Measurements from ENCODE around the gene SNX20.

Gene SNX20

GRCh38 chr16:50662306-50662940, 18.7 kb downstream of the SNX20 start:
- Histone ChIP-seq H3K9me3 (ENCODE audit: insufficient read depth, low read length) (no peaks in the 10 kb centered on the region), H3K36me3 (replicated peaks; ENCODE audit: low read depth, low read length) (no peaks in the 10 kb centered on the region), H3K27me3 (ENCODE audit: low read depth, low read length) (no peaks in the 10 kb centered on the region), H2AFZ (ENCODE audit: low read depth, low read length) (no peak overlapping the region), H3K4me1 (ENCODE audit: low read length) (peaks cover 9% of the 10 kb centered on the region; the same call in 1 of the 2 replicates), H3K4me2 (ENCODE audit: low read length) (no peak overlapping the region), H4K20me1 (ENCODE audit: insufficient read depth, low read length) (no peaks in the 10 kb centered on the region), H3K27ac (ENCODE audit: low read length) (no peak overlapping the region), H3K79me2 (ENCODE audit: low read length) (no peaks in the 10 kb centered on the region), H3K9ac (ENCODE audit: low read length) (no peak overlapping the region), H3K4me3 (ENCODE audit: low read length) (no peak overlapping the region)
- TF ChIP-seq EZH2phosphoT487 (IDR thresholded peaks at IDR 0.05; ENCODE audit: low read depth) (no peak), CTCF (IDR thresholded peaks at IDR 0.05; ENCODE audit: low read depth, low read length) (no peak)

GRCh38 chr16:50659806-50660205, 21.3 kb downstream of the SNX20 start:
- H4K20me1 ChIP-seq (ENCODE audit: insufficient read depth, low read length): no peaks in the 10 kb centered on the region
- no peak overlapping the region for H3K4me2 ChIP-seq (ENCODE audit: low read length)
- TF ChIP-seq EZH2phosphoT487 (IDR thresholded peaks at IDR 0.05; ENCODE audit: low read depth): no peak
- TF ChIP-seq CTCF (IDR thresholded peaks at IDR 0.05; ENCODE audit: low read depth, low read length): no peak
- H3K79me2 ChIP-seq (ENCODE audit: low read length): no peaks in the 10 kb centered on the region
- no peak overlapping the region for H2AFZ ChIP-seq (ENCODE audit: low read depth, low read length)
- H3K36me3 ChIP-seq (replicated peaks; ENCODE audit: low read depth, low read length): no peaks in the 10 kb centered on the region
- H3K27me3 ChIP-seq (ENCODE audit: low read depth, low read length): no peaks in the 10 kb centered on the region
- H3K4me3 ChIP-seq (ENCODE audit: low read length): no peak overlapping the region
- no peaks in the 10 kb centered on the region for H3K4me1 ChIP-seq (ENCODE audit: low read length)
- H3K9me3 ChIP-seq (ENCODE audit: insufficient read depth, low read length): no peaks in the 10 kb centered on the region
- no peak overlapping the region for H3K9ac ChIP-seq (ENCODE audit: low read length)
- no peak overlapping the region for H3K27ac ChIP-seq (ENCODE audit: low read length)

DNA sequence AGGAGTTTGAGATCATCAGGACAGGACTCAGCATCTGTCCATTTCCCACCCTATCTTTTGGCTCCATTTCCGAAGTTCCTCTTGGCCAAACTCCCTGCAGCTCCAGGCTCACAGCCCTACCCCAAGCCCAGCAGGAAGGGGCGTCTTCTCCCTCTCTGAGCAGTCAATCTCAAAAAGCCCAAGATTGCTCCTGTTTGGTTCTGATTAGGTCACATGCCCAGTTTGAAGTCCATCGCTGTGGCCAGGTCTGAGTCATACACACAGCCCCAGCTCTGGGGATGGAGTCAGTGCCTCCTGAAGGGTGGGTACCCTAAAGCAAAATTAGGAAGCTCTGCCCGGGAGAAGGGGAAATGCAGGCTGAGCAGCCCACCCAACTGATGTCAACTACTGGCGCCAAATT, 23.9 kb downstream of the SNX20 start:
- Histone ChIP-seq H3K9me3 (ENCODE audit: insufficient read depth, low read length) (no peaks in the 10 kb centered on the region), H3K4me1 (ENCODE audit: low read length) (no peaks in the 10 kb centered on the region), H2AFZ (ENCODE audit: low read depth, low read length) (no peak overlapping the region), H3K4me2 (ENCODE audit: low read length) (no peak overlapping the region), H4K20me1 (ENCODE audit: insufficient read depth, low read length) (no peaks in the 10 kb centered on the region), H3K9ac (ENCODE audit: low read length) (no peak overlapping the region), H3K4me3 (ENCODE audit: low read length) (no peak overlapping the region), H3K36me3 (replicated peaks; ENCODE audit: low read depth, low read length) (no peaks in the 10 kb centered on the region), H3K27ac (ENCODE audit: low read length) (no peak overlapping the region), H3K27me3 (ENCODE audit: low read depth, low read length) (no peaks in the 10 kb centered on the region), H3K79me2 (ENCODE audit: low read length) (no peaks in the 10 kb centered on the region)
- no peak for TF ChIP-seq EZH2phosphoT487 (IDR thresholded peaks at IDR 0.05; ENCODE audit: low read depth)
- no peak for TF ChIP-seq CTCF (IDR thresholded peaks at IDR 0.05; ENCODE audit: low read depth, low read length)

DNA sequence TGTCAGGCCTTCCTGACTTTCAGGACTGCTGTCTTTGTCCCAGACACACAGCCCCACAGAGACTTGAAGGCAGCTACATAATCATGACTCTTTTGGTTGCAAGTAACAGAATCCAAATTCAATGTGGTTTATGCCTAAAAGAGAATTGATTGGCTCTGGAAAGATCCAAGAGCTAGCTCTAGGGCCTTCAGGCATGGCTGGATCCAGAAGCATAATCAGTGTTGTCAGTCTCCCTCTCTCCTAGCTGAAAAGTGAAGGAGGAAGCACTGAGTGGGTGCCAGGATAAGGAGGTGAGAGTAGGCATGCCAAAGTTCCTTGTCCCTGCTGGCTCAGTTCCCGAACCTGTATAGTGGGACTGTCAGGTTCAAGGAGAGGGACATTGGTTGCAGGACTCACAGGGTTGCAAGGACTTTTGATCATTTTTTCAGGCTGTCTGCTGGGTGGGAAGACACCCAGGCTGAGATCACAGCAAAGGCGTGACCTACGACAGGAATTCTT, 25.5 kb downstream of the SNX20 start:
- no peak overlapping the region for H3K27ac ChIP-seq (ENCODE audit: low read length)
- H2AFZ ChIP-seq (ENCODE audit: low read depth, low read length): no peak overlapping the region
- no peaks in the 10 kb centered on the region for H3K4me1 ChIP-seq (ENCODE audit: low read length)
- H3K9me3 ChIP-seq (ENCODE audit: insufficient read depth, low read length): no peaks in the 10 kb centered on the region
- no peak overlapping the region for H3K4me3 ChIP-seq (ENCODE audit: low read length)
- H3K4me2 ChIP-seq (ENCODE audit: low read length): no peak overlapping the region
- H3K79me2 ChIP-seq (ENCODE audit: low read length): no peaks in the 10 kb centered on the region
- no peaks in the 10 kb centered on the region for H3K27me3 ChIP-seq (ENCODE audit: low read depth, low read length)
- TF ChIP-seq EZH2phosphoT487 (IDR thresholded peaks at IDR 0.05; ENCODE audit: low read depth) (no peak), CTCF (IDR thresholded peaks at IDR 0.05; ENCODE audit: low read depth, low read length) (no peak)
- no peaks in the 10 kb centered on the region for H4K20me1 ChIP-seq (ENCODE audit: insufficient read depth, low read length)
- no peaks in the 10 kb centered on the region for H3K36me3 ChIP-seq (replicated peaks; ENCODE audit: low read depth, low read length)
- H3K9ac ChIP-seq (ENCODE audit: low read length): no peak overlapping the region

Measured in OCI-LY3 (cell line).